ENCODE data around the gene CCDC38. TPM values are rescaled to one million over a fixed set of nuclear protein-coding genes. Genes with fewer than 3 reads are reported as not detected.

The CCDC38 gene
- total and polyA plus RNA-seq, 9 of the 15 experiments (the other 6 are each of a cell fraction or from before 2014, with no cell fraction given), result not detected

GRCh38 chr12:95830335-95831089 lies 111.9 kb downstream of the CCDC38 start:
- Histone ChIP-seq H3K9me3 (replicated peaks; ENCODE audit: control insufficient read depth, insufficient read depth, low read depth, low read length) (no peaks in the 10 kb centered on the region), H3K36me3 (ENCODE audit: control insufficient read depth, insufficient read depth, low read length) (no peaks in the 10 kb centered on the region), H3K9me1 (ENCODE audit: control insufficient read depth, insufficient read depth, low read length) (no peaks in the 10 kb centered on the region), H3K4me1 (replicated peaks in 1 of 2; ENCODE audit: control insufficient read depth in 2 of 2, insufficient read depth in 2 of 2, low read length in 2 of 2) (no peaks in the 10 kb centered on the region), H3K4me2 (ENCODE audit: insufficient read depth, low read length) (no peak overlapping the region), H3K9ac (ENCODE audit: insufficient read depth in 1 of 2, low read depth in 2 of 2, low read length in 2 of 2) (no peak overlapping the region), H3K27ac (ENCODE audit: extremely low read depth, low read depth, low read length) (no peak overlapping the region), H2AFZ (ENCODE audit: low read depth, low read length) (no peak overlapping the region), H3K27me3 (ENCODE audit: control insufficient read depth in 2 of 2, insufficient read depth in 2 of 2, low read length in 2 of 2) (no peaks in the 10 kb centered on the region), H4K20me1 (replicated peaks; ENCODE audit: control insufficient read depth, insufficient read depth, low read length) (no peaks in the 10 kb centered on the region), H3K4me3 (no peak overlapping the region), H3K79me2 (ENCODE audit: control insufficient read depth, insufficient read depth, low read length) (no peaks in the 10 kb centered on the region)
- no peak for TF ChIP-seq NFRKB (IDR thresholded peaks at IDR 0.05; ENCODE audit: low read depth)
- no peak for TF ChIP-seq NR0B1 (IDR thresholded peaks at IDR 0.05; ENCODE audit: partially characterized antibody)
- TF ChIP-seq JUN (IDR thresholded peaks at IDR 0.05; ENCODE audit: borderline replicate concordance, low read depth, low read length), result no peak
- TF ChIP-seq JUN (CRISPR knock-in tag; IDR thresholded peaks at IDR 0.05; ENCODE audit: borderline replicate concordance), result no peak
- no peak for TF ChIP-seq ZKSCAN1 (IDR thresholded peaks at IDR 0.05; ENCODE audit: low read depth, low read length)
- no peak for TF ChIP-seq KLF6 (CRISPR knock-in tag; IDR thresholded peaks at IDR 0.05; ENCODE audit: borderline replicate concordance)
- TF ChIP-seq XRCC5 (IDR thresholded peaks at IDR 0.05; ENCODE audit: low read depth, low read length), result no peak
- TF ChIP-seq RFX5 (IDR thresholded peaks at IDR 0.05; ENCODE audit: low read depth, low read length), result no peak
- no peak for TF ChIP-seq POU5F1 (IDR thresholded peaks at IDR 0.05; ENCODE audit: borderline replicate concordance, low read depth, low read length, partially characterized antibody)
- no peak for TF ChIP-seq CREBBP (IDR thresholded peaks at IDR 0.05; ENCODE audit: low read depth, low read length)
- no peak for TF ChIP-seq TBL1XR1 (IDR thresholded peaks at IDR 0.05; ENCODE audit: low read length in 2 of 2)
- TF ChIP-seq MAZ (CRISPR knock-in tag; conservative IDR thresholded peaks at IDR 0.05 in 1 of 2, IDR thresholded peaks at IDR 0.05 in 1 of 2), result no peak
- no peak for TF ChIP-seq ZNF785 (CRISPR knock-in tag; IDR thresholded peaks at IDR 0.05)
- TF ChIP-seq THAP7 (CRISPR knock-in tag; IDR thresholded peaks at IDR 0.05), result no peak
- no peak for TF ChIP-seq GATAD2A (IDR thresholded peaks at IDR 0.05)
- WGBS (ENCODE audit: insufficient coverage, low coverage, missing lambda C conversion rate), result 0% methylated on average over 2 of the region's 2 CpGs
- in situ Hi-C loops (cut with MboI) (no loop called here), intact Hi-C loops (cut with micrococcal nuclease) (no loop called here)
- POLR2A ChIA-PET, result no interaction called here
- FAIRE-seq (no peak), DNase-seq (ENCODE audit: extremely low read depth in 1 of 4, low spot score in 3 of 4) (no peak), ATAC-seq (no peak)
- CTCF ChIA-PET (ENCODE audit: low intra/inter-chr PET ratio), result no interaction called here
- no TSS peak for BruUV-seq (replicated peaks)
